H9 (cell line): Measurements from ENCODE around the gene ABHD16A. TPM values are rescaled to one million over a fixed set of nuclear protein-coding genes. Genes with fewer than 3 reads are reported as not detected.

Source experiments
- DNase-seq: peaks from one replicate; pipeline ENCODE4 v3.0.0-alpha.2; 2017
- H2AFZ ChIP-seq: one replicate; pipeline ENCODE4 v1.6.1; 2013; ENCODE audit warnings: mild to moderate bottlenecking, low read length, control low read depth, moderate library complexity
- H2AK5ac ChIP-seq: 2 replicates; pipeline ENCODE4 v1.6.1; 2013; ENCODE audit warnings: low read length, control low read depth, mixed read lengths; ENCODE audit not compliant: insufficient read length
- H2BK120ac ChIP-seq: one replicate; pipeline ENCODE4 v1.6.1; 2013; ENCODE audit warnings: low read depth, mild to moderate bottlenecking, low read length, control low read depth, inconsistent platforms; ENCODE audit not compliant: poor library complexity, severe bottlenecking
- H2BK12ac ChIP-seq: 2 replicates; pipeline ENCODE4 v1.6.1; 2013; ENCODE audit warnings: low read length, control low read depth, mixed read lengths, low read depth; ENCODE audit not compliant: insufficient read length
- H2BK15ac ChIP-seq: 2 replicates; pipeline ENCODE4 v1.6.1; 2013; ENCODE audit warnings: low read depth, low read length, control low read depth
- H2BK20ac ChIP-seq: one replicate; pipeline ENCODE4 v1.6.1; 2013; ENCODE audit warnings: low read depth, mild to moderate bottlenecking, low read length, control low read depth, inconsistent platforms; ENCODE audit not compliant: poor library complexity, severe bottlenecking
- H2BK5ac ChIP-seq: 2 replicates; pipeline ENCODE4 v1.6.1; 2013; ENCODE audit warnings: low read length, control low read depth, mixed read lengths; ENCODE audit not compliant: insufficient read length
- H3K14ac ChIP-seq: 2 replicates; pipeline ENCODE4 v1.6.1; 2013; ENCODE audit warnings: low read length, control low read depth; ENCODE audit not compliant: insufficient read depth
- H3K18ac ChIP-seq: 2 replicates; pipeline ENCODE4 v1.6.1; 2013; ENCODE audit warnings: low read depth, mild to moderate bottlenecking, mixed read lengths, low read length, control low read depth; ENCODE audit not compliant: insufficient read length
- H3K23ac ChIP-seq: 2 replicates; pipeline ENCODE4 v1.6.1; 2013; ENCODE audit warnings: low read length, control low read depth, mixed read lengths, low read depth; ENCODE audit not compliant: insufficient read length
- H3K23me2 ChIP-seq: 2 replicates; pipeline ENCODE4 v1.6.1; 2013; ENCODE audit warnings: low read depth, mild to moderate bottlenecking, mixed read lengths, low read length, control low read depth; ENCODE audit not compliant: insufficient read length, poor library complexity, severe bottlenecking
- H3K27ac ChIP-seq: 2 replicates; pipeline ENCODE4 v1.5.1; 2013; ENCODE audit warnings: low read length, control low read depth, mixed read lengths, low read depth; ENCODE audit not compliant: insufficient read length
- H3K27me3 ChIP-seq: 2 replicates; pipeline ENCODE4 v1.6.1; 2013; ENCODE audit warnings: low read length, control low read depth, inconsistent platforms; ENCODE audit not compliant: insufficient read depth
- H3K4ac ChIP-seq: 2 replicates; pipeline ENCODE4 v1.6.1; 2013; ENCODE audit warnings: low read depth, mild to moderate bottlenecking, control low read depth, inconsistent platforms, low read length, moderate library complexity
- H3K4me1 ChIP-seq: 2 replicates; pipeline ENCODE4 v1.6.1; 2013; ENCODE audit warnings: low read length, control low read depth, inconsistent platforms; ENCODE audit not compliant: insufficient read depth
- H3K4me2 ChIP-seq: 2 replicates; pipeline ENCODE4 v1.6.1; 2013; ENCODE audit warnings: low read length, control low read depth, mixed read lengths; ENCODE audit not compliant: insufficient read length, insufficient read depth
- H3K56ac ChIP-seq: 2 replicates; pipeline ENCODE4 v1.6.1; 2013; ENCODE audit warnings: low read depth, mild to moderate bottlenecking, mixed read lengths, low read length, control low read depth; ENCODE audit not compliant: insufficient read length
- H3K79me1 ChIP-seq: 2 replicates; pipeline ENCODE4 v1.6.1; 2013; ENCODE audit warnings: low read depth, mild to moderate bottlenecking, moderate library complexity, low read length, control low read depth, inconsistent platforms; ENCODE audit not compliant: insufficient read depth, poor library complexity, severe bottlenecking
- H3K79me2 ChIP-seq: 2 replicates; pipeline ENCODE4 v1.6.1; 2013; ENCODE audit warnings: low read length, control low read depth, inconsistent platforms; ENCODE audit not compliant: insufficient read depth
- H3K9ac ChIP-seq: 2 replicates; pipeline ENCODE4 v1.6.1; 2013; ENCODE audit warnings: low read length, control low read depth, mixed read lengths; ENCODE audit not compliant: insufficient read length; ENCODE audit errors: extremely low read depth
- H3K9me3 ChIP-seq: one replicate; pipeline ENCODE4 v1.6.1; 2013; ENCODE audit warnings: low read depth, low read length, inconsistent platforms; ENCODE audit not compliant: control insufficient read depth
- H3T11ph ChIP-seq: one replicate; pipeline ENCODE4 v1.6.1; 2013; ENCODE audit warnings: mild to moderate bottlenecking, low read length, control low read depth, inconsistent platforms
- H4K20me1 ChIP-seq: one replicate; pipeline ENCODE4 v1.6.1; 2013; ENCODE audit not compliant: control insufficient read depth, insufficient read length, insufficient read depth
- H4K5ac ChIP-seq: 2 replicates; pipeline ENCODE4 v1.6.1; 2013; ENCODE audit warnings: low read depth, mild to moderate bottlenecking, mixed read lengths, low read length, control low read depth; ENCODE audit not compliant: insufficient read length
- H4K8ac ChIP-seq: replicated peaks from 2 replicates; pipeline ENCODE4 v1.6.1; 2013; ENCODE audit warnings: low read length, control low read depth, mixed read lengths, low read depth; ENCODE audit not compliant: insufficient read length
- H4K91ac ChIP-seq: 2 replicates; pipeline ENCODE4 v1.6.1; 2013; ENCODE audit warnings: low read depth, mild to moderate bottlenecking, moderate library complexity, mixed read lengths, low read length, control low read depth; ENCODE audit not compliant: insufficient read length
- H3K27ac Mint-ChIP-seq, 3 experiments: 2 replicates in 2 of 3; 3 replicates in 1 of 3; pipeline ENCODE4 v1.8.0; 2020 to 2021; ENCODE audit warnings: mixed read lengths in 3 of 3, mild to moderate bottlenecking in 1 of 3, moderate library complexity in 1 of 3
- H3K27me3 Mint-ChIP-seq: 2 replicates; pipeline ENCODE4 v1.8.0; 2021; ENCODE audit warnings: low read depth, mild to moderate bottlenecking, moderate library complexity, mixed read lengths
- H3K36me3 Mint-ChIP-seq, 3 experiments: 2 replicates in 2 of 3; 3 replicates in 1 of 3; pipeline ENCODE4 v1.8.0; 2020 to 2021; ENCODE audit warnings: low read depth in 3 of 3, mixed read lengths in 3 of 3; ENCODE audit not compliant: insufficient read depth in 1 of 3
- H3K4me1 Mint-ChIP-seq, 2 experiments: 2 replicates each; pipeline ENCODE4 v1.8.0; 2020; ENCODE audit warnings: mixed read lengths in 2 of 2
- H3K4me3 Mint-ChIP-seq, 2 experiments: 2 replicates in 1 of 2; 3 replicates in 1 of 2; pipeline ENCODE4 v1.8.0; 2020 to 2021; ENCODE audit warnings: mild to moderate bottlenecking in 2 of 2, mixed read lengths in 2 of 2, moderate library complexity in 1 of 2
- H3K9me3 Mint-ChIP-seq, 2 experiments: 2 replicates in 1 of 2; 3 replicates in 1 of 2; pipeline ENCODE4 v1.8.0; 2020; ENCODE audit warnings: mild to moderate bottlenecking in 2 of 2, mixed read lengths in 2 of 2, moderate library complexity in 1 of 2
- CTCF ChIP-seq: fragments of 200-600 bp; sonication (generic); conservative IDR thresholded peaks from 3 replicates; pipeline ENCODE4 v1.8.0; 2021; ENCODE audit warnings: antibody characterized with exemption, mild to moderate bottlenecking
- WGBS: extraction: QIAGEN DNeasy Blood & Tissue Kit; methylation state at CpG from one replicate; pipeline ENCODE4 v1.1.7; 2013; ENCODE audit warnings: missing lambda C conversion rate, low lambda C conversion rate, mixed read lengths; ENCODE audit not compliant: insufficient read length; ENCODE audit errors: extremely low coverage; 5-methylcytosine and 5-hydroxymethylcytosine counted together
- total RNA-seq: library from RNA; stranded (reverse); gene quantifications from 2 replicates; pipeline ENCODE4 v1.2.1, GENCODE V29; 2021

The ABHD16A gene
- total RNA-seq, 1 experiment from 2014 or later, result 34.4 TPM

DNA sequence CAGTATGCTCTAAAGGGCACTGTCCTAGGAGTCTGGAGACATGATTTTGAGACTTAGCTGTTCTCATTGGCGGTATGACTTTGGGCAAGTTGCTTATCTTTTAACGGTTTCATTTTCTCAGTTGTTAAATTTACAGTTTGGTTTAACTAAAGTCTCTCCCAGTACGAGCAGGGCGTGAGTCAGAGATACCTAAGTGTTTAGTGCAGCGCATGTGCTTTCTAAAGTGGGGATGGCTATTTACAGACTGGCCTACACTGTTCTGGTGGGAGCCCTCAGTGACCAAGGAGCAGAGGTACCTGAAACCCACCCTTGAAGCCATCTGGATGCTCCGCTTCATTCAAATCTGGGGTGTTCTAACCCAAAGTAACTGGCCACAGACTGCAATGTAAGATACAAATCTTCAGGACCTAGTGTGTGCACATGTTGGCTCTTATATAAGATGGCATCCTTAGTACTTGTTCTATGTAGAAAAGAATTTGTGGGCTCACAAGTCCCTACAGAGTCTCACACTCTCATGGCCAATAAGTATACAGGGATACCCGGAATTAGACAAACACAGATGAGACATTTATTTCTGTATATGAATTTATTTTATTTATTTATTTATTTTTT is 47.4 kb upstream of the ABHD16A start:
- H3T11ph ChIP-seq, result no peak overlapping the region
- H4K5ac ChIP-seq, result no peak overlapping the region
- H3K14ac ChIP-seq, result no peak overlapping the region
- no peak overlapping the region for H2BK15ac ChIP-seq
- no peaks in the 10 kb centered on the region for H3K4me1 Mint-ChIP-seq
- no peak overlapping the region for H3K23ac ChIP-seq
- no peak overlapping the region for H2BK120ac ChIP-seq
- no peak overlapping the region for H3K9ac ChIP-seq
- no peak overlapping the region for H3K4me3 Mint-ChIP-seq
- peaks cover 6 to 24% (median 15%) of the 10 kb centered on the region in 3 experiments; a peak in 6 of 7 replicates for H3K36me3 Mint-ChIP-seq
- H3K79me1 ChIP-seq, result no peaks in the 10 kb centered on the region
- no peak overlapping the region for H3K4me2 ChIP-seq
- no peak overlapping the region for H3K27ac ChIP-seq
- no peak overlapping the region for H2AK5ac ChIP-seq
- no peak overlapping the region for H4K91ac ChIP-seq
- no peaks in the 10 kb centered on the region for H3K4me1 ChIP-seq
- no peak for TF ChIP-seq CTCF
- no peaks in the 10 kb centered on the region for H3K27me3 Mint-ChIP-seq
- H3K27me3 ChIP-seq, result no peaks in the 10 kb centered on the region
- no peaks in the 10 kb centered on the region for H4K20me1 ChIP-seq
- no peak for DNase-seq
- no peak overlapping the region for H4K8ac ChIP-seq
- no peak overlapping the region for H2BK20ac ChIP-seq
- no peak overlapping the region for H2BK12ac ChIP-seq
- no peak overlapping the region for H3K4ac ChIP-seq
- H3K23me2 ChIP-seq, result no peaks in the 10 kb centered on the region
- H3K79me2 ChIP-seq, result no peaks in the 10 kb centered on the region
- no peak overlapping the region for H3K56ac ChIP-seq
- no peak overlapping the region for H3K18ac ChIP-seq
- H2AFZ ChIP-seq, result no peak overlapping the region
- no peaks in the 10 kb centered on the region for H3K9me3 Mint-ChIP-seq
- no peaks in the 10 kb centered on the region for H3K9me3 ChIP-seq
- no peak overlapping the region for H3K27ac Mint-ChIP-seq
- no CpG with 5 or more reads among the region's 7 CpGs for WGBS
- no peak overlapping the region for H2BK5ac ChIP-seq
